Activated naive CD8-positive, alpha-beta T cell treated with anti-CD3 and anti-CD28 coated beads, Interleukin-2, amount 50 U/mL, for 24 hours (primary cell): ENCODE data around the gene PITPNM3.

Experiments used
- ATAC-seq: fragments of 150-1000 bp; cut with Tn5 transposase; one replicate; pipeline ENCODE4 v1.10.0; 2021
- DNase-seq: peaks from one replicate; pipeline ENCODE4 v3.0.0; 2021
- H3K27ac Mint-ChIP-seq: one replicate; pipeline ENCODE4 v1.8.0; 2021; ENCODE audit warnings: mild to moderate bottlenecking, mixed read lengths
- H3K27me3 Mint-ChIP-seq: one replicate; pipeline ENCODE4 v1.8.0; 2021; ENCODE audit warnings: mixed read lengths
- H3K36me3 Mint-ChIP-seq: one replicate; pipeline ENCODE4 v1.8.0; 2021; ENCODE audit warnings: low read depth, mixed read lengths
- H3K4me1 Mint-ChIP-seq: one replicate; pipeline ENCODE4 v1.8.0; 2021; ENCODE audit warnings: mixed read lengths
- H3K4me3 Mint-ChIP-seq: one replicate; pipeline ENCODE4 v1.8.0; 2021; ENCODE audit warnings: mild to moderate bottlenecking, moderate library complexity, mixed read lengths
- H3K9me3 Mint-ChIP-seq: one replicate; pipeline ENCODE4 v1.8.0; 2021; ENCODE audit warnings: mixed read lengths

The PITPNM3 gene

GRCh38 chr17:6443692-6444570 is 112.4 kb downstream of the PITPNM3 start, which contains the start of gene PIMREG:
PIMREG (plus strand) TSS chr17:6444455; CDS start chr17:6445111, 656 bp downstream.
- ATAC-seq (peak; percentile 93), DNase-seq (peak; percentile 95)
- H3K4me1 Mint-ChIP-seq, result peaks cover 11% of the 10 kb centered on the region
- no peaks in the 10 kb centered on the region for H3K36me3 Mint-ChIP-seq
- no peaks in the 10 kb centered on the region for H3K9me3 Mint-ChIP-seq
- peaks cover 10% of the 10 kb centered on the region for H3K27me3 Mint-ChIP-seq
- H3K27ac Mint-ChIP-seq, result peak within 1 kb of the TSS; percentile 89
- H3K4me3 Mint-ChIP-seq, result peak within 1 kb of the TSS; percentile 83

GRCh38 chr17:6442775-6443174 is 113.6 kb downstream of the PITPNM3 start:
- no peak overlapping the region for H3K4me3 Mint-ChIP-seq
- H3K9me3 Mint-ChIP-seq, result no peaks in the 10 kb centered on the region
- H3K4me1 Mint-ChIP-seq, result peaks cover 11% of the 10 kb centered on the region
- DNase-seq (no peak), ATAC-seq (no peak)
- H3K27ac Mint-ChIP-seq, result no peak overlapping the region
- peaks cover 10% of the 10 kb centered on the region for H3K27me3 Mint-ChIP-seq
- H3K36me3 Mint-ChIP-seq, result no peaks in the 10 kb centered on the region

GRCh38 chr17:6439951-6440350 is 116.4 kb downstream of the PITPNM3 start:
- H3K4me1 Mint-ChIP-seq, result peaks cover 11% of the 10 kb centered on the region
- H3K9me3 Mint-ChIP-seq, result no peaks in the 10 kb centered on the region
- H3K27ac Mint-ChIP-seq, result no peak overlapping the region
- DNase-seq (no peak), ATAC-seq (no peak)
- no peaks in the 10 kb centered on the region for H3K36me3 Mint-ChIP-seq
- H3K4me3 Mint-ChIP-seq, result no peak overlapping the region
- peaks cover 18% of the 10 kb centered on the region for H3K27me3 Mint-ChIP-seq

- Mint-ChIP-seq H3K9me3 (no peaks in the 10 kb centered on the region), H3K27ac (no peak overlapping the region), H3K27me3 (peaks cover 13% of the 10 kb centered on the region), H3K4me3 (no peak overlapping the region), H3K4me1 (no peaks in the 10 kb centered on the region), H3K36me3 (no peaks in the 10 kb centered on the region)
- DNase-seq (no peak), ATAC-seq (no peak)
Observed at GRCh38 chr17:6437956-6438355, 118.4 kb downstream of the PITPNM3 start.

GRCh38 chr17:6437466-6437865 is 118.9 kb downstream of the PITPNM3 start:
- Mint-ChIP-seq H3K27ac (no peak overlapping the region), H3K4me1 (no peaks in the 10 kb centered on the region), H3K36me3 (no peaks in the 10 kb centered on the region), H3K27me3 (peaks cover 13% of the 10 kb centered on the region), H3K9me3 (no peaks in the 10 kb centered on the region), H3K4me3 (no peak overlapping the region)
- DNase-seq (no peak), ATAC-seq (no peak)

- no peaks in the 10 kb centered on the region for H3K4me1 Mint-ChIP-seq
- peak; percentile 83 for ATAC-seq
- peaks cover 24% of the 10 kb centered on the region for H3K27me3 Mint-ChIP-seq
- H3K9me3 Mint-ChIP-seq, result peaks cover 8% of the 10 kb centered on the region
- peak; percentile 60 for DNase-seq
- no peak overlapping the region for H3K27ac Mint-ChIP-seq
- peaks cover 3% of the 10 kb centered on the region for H3K36me3 Mint-ChIP-seq
- H3K4me3 Mint-ChIP-seq, result peak overlapping the region; percentile 7
Observed at GRCh38 chr17:6435968-6436367, 120.4 kb downstream of the PITPNM3 start.

- Mint-ChIP-seq H3K4me3 (no peak within 1 kb of the TSS), H3K4me1 (no peaks in the 10 kb centered on the region), H3K27ac (no peak within 1 kb of the TSS), H3K27me3 (peaks cover 28% of the 10 kb centered on the region), H3K9me3 (peaks cover 14% of the 10 kb centered on the region), H3K36me3 (peaks cover 3% of the 10 kb centered on the region)
- ATAC-seq, result no peak
- DNase-seq, result no peak
Observed at GRCh38 chr17:6435051-6435450, 121.3 kb downstream of the PITPNM3 start, which contains the start of gene AIPL1. AIPL1 (minus strand) TSS chr17:6435121; CDS start chr17:6435104, 17 bp downstream.

GRCh38 chr17:6430769-6431168 is 125.6 kb downstream of the PITPNM3 start:
- no peak overlapping the region for H3K27ac Mint-ChIP-seq
- H3K9me3 Mint-ChIP-seq, result peaks cover 19% of the 10 kb centered on the region
- H3K4me1 Mint-ChIP-seq, result peaks cover 18% of the 10 kb centered on the region
- H3K4me3 Mint-ChIP-seq, result no peak overlapping the region
- peaks cover 23% of the 10 kb centered on the region for H3K27me3 Mint-ChIP-seq
- peaks cover 6% of the 10 kb centered on the region for H3K36me3 Mint-ChIP-seq
- ATAC-seq, result no peak
- DNase-seq, result no peak

- Mint-ChIP-seq H3K36me3 (peaks cover 6% of the 10 kb centered on the region), H3K27ac (no peak overlapping the region), H3K4me3 (no peak overlapping the region), H3K9me3 (peaks cover 19% of the 10 kb centered on the region), H3K4me1 (peaks cover 18% of the 10 kb centered on the region), H3K27me3 (peaks cover 23% of the 10 kb centered on the region)
- DNase-seq (no peak), ATAC-seq (no peak)
Observed at GRCh38 chr17:6429266-6429665, 127.1 kb downstream of the PITPNM3 start.

GRCh38 chr17:6428207-6428965 is 128.0 kb downstream of the PITPNM3 start:
- ATAC-seq (no peak), DNase-seq (no peak)
- peaks cover 6% of the 10 kb centered on the region for H3K36me3 Mint-ChIP-seq
- peaks cover 29% of the 10 kb centered on the region for H3K27me3 Mint-ChIP-seq
- peaks cover 18% of the 10 kb centered on the region for H3K4me1 Mint-ChIP-seq
- H3K4me3 Mint-ChIP-seq, result no peak overlapping the region
- peaks cover 19% of the 10 kb centered on the region for H3K9me3 Mint-ChIP-seq
- no peak overlapping the region for H3K27ac Mint-ChIP-seq

- H3K27me3 Mint-ChIP-seq, result peaks cover 28% of the 10 kb centered on the region
- H3K4me3 Mint-ChIP-seq, result peak overlapping the region; percentile 33
- peak; percentile 70 for ATAC-seq
- H3K9me3 Mint-ChIP-seq, result peaks cover 19% of the 10 kb centered on the region
- H3K36me3 Mint-ChIP-seq, result peaks cover 6% of the 10 kb centered on the region
- H3K27ac Mint-ChIP-seq, result peak overlapping the region; percentile 74
- DNase-seq, result peak; percentile 55
- H3K4me1 Mint-ChIP-seq, result peaks cover 18% of the 10 kb centered on the region
Observed at GRCh38 chr17:6427279-6427781, 129.0 kb downstream of the PITPNM3 start.

GRCh38 chr17:6426356-6427101 is 129.8 kb downstream of the PITPNM3 start:
- Mint-ChIP-seq H3K27me3 (peaks cover 22% of the 10 kb centered on the region), H3K4me3 (no peak overlapping the region), H3K36me3 (peaks cover 5% of the 10 kb centered on the region), H3K9me3 (peaks cover 16% of the 10 kb centered on the region), H3K4me1 (peaks cover 20% of the 10 kb centered on the region), H3K27ac (no peak overlapping the region)
- DNase-seq (no peak), ATAC-seq (no peak)

GRCh38 chr17:6425407-6425806 is 130.9 kb downstream of the PITPNM3 start:
- Mint-ChIP-seq H3K27me3 (peaks cover 20% of the 10 kb centered on the region), H3K4me3 (no peak overlapping the region), H3K27ac (no peak overlapping the region), H3K4me1 (peaks cover 20% of the 10 kb centered on the region), H3K9me3 (peaks cover 6% of the 10 kb centered on the region), H3K36me3 (peaks cover 3% of the 10 kb centered on the region)
- no peak for DNase-seq
- no peak for ATAC-seq

- H3K4me3 Mint-ChIP-seq, result no peak overlapping the region
- no peaks in the 10 kb centered on the region for H3K9me3 Mint-ChIP-seq
- DNase-seq (no peak), ATAC-seq (no peak)
- peaks cover 20% of the 10 kb centered on the region for H3K4me1 Mint-ChIP-seq
- no peaks in the 10 kb centered on the region for H3K36me3 Mint-ChIP-seq
- no peak overlapping the region for H3K27ac Mint-ChIP-seq
- peaks cover 19% of the 10 kb centered on the region for H3K27me3 Mint-ChIP-seq
Observed at GRCh38 chr17:6423931-6424330, 132.4 kb downstream of the PITPNM3 start.
